NCI-H774 (cell line): Measurements from ENCODE around the gene PTGES2.
A peak's percentile ranks its signal among the peaks of the same experiment; 100 is the strongest.
"Not testable (repeated sequence)": the region's sequence is repeated elsewhere in the genome, so short reads cannot be mapped to it uniquely, and the experiment has no call there.

Experiments
- DNase-seq: peaks from one replicate; lab custom pipeline; 2025; lab: John Stamatoyannopoulos, UW

PTGES2 gene

GRCh38 chr9:128087262-128087661, 40.3 kb downstream of the PTGES2 start:
- no peak for DNase-seq

GRCh38 chr9:128085943-128086342, 41.6 kb downstream of the PTGES2 start:
- DNase-seq, result no peak

- no peak for DNase-seq
These were observed 42.8 kb downstream of the PTGES2 start for GRCh38 chr9:128084746-128085145.

GRCh38 chr9:128082151-128082550, 45.4 kb downstream of the PTGES2 start:
- no peak for DNase-seq

- DNase-seq, result no peak
These were observed 46.5 kb downstream of the PTGES2 start for GRCh38 chr9:128081056-128081455.

GRCh38 chr9:128080206-128080605, 47.3 kb downstream of the PTGES2 start:
- DNase-seq, result no peak

GRCh38 chr9:128078504-128079434, 48.8 kb downstream of the PTGES2 start:
- DNase-seq, result no peak

GRCh38 chr9:128077847-128078503, 49.6 kb downstream of the PTGES2 start:
- no peak for DNase-seq

GRCh38 chr9:128073253-128073886, 54.2 kb downstream of the PTGES2 start:
- no peak for DNase-seq

- peak; percentile 43 for DNase-seq
These were observed 55.1 kb downstream of the PTGES2 start for GRCh38 chr9:128072144-128073021.

- DNase-seq, result not testable (repeated sequence)
These were observed 56.1 kb downstream of the PTGES2 start for GRCh38 chr9:128071475-128071874.

- DNase-seq, result no peak
These were observed 56.7 kb downstream of the PTGES2 start for GRCh38 chr9:128070874-128071273.
